HuH-7.5 (cell line): ENCODE data around the gene PCBP3.
"Not testable (repeated sequence)": the region's sequence is repeated elsewhere in the genome, so short reads cannot be mapped to it uniquely, and the experiment has no call there.

ENCODE experiments used
- DNase-seq: peaks from one replicate; pipeline ENCODE4 v3.0.0; 2011; ENCODE audit warnings: low spot score

PCBP3 gene

DNA sequence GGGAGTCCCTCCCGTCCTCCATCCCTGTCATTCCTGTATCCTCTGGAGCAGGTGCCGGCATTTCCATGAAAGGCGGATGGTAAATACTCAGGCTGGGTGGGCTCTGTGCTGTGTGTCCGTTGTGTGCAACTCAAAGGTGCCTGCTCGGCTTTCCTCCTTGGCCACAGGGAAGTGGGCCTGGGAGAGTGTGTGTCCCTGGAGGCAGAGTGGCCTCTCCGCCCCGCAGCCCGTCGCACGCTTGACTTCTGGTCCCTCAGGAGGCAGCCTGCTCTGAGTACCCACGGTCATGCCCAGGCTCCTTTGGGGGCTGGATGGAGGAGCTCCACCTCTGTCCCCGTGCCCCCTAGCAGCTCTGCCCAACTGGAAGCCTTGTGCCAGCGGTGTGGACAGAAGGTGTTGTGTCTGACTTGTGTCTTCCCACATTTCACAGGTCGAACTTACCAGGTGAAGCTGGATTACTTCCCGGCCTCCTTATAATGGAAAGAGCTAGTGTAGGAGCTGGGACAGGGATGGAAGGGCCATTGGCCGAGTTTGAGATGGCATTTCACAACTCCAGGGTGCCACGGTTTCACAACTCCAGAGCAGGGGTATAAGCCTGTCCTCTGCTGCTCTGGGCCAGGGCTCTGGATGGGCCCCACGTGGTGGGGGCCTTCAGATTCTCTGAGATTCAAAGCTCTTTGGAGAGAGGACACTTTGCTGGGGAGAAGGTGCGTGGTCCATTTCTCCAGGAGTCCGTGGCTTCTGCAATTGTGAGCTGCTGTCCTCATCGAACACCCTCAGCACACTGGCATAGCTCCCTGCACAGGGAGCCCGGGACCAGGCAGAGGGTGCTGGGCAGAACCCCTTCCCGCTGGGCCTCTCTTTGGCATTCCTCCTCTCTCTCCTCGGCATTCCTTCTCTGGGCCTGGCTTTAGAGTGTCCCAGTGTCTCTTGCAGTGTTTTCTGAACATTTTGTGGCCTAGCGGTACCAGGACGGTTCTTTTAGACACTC, 185.3 kb downstream of the PCBP3 start:
- no peak for DNase-seq

- DNase-seq = no peak
Measured at GRCh38 chr21:45829668-45830067, 186.1 kb downstream of the PCBP3 start.

- no peak for DNase-seq
Measured at GRCh38 chr21:45830221-45830640, 186.7 kb downstream of the PCBP3 start.

DNA sequence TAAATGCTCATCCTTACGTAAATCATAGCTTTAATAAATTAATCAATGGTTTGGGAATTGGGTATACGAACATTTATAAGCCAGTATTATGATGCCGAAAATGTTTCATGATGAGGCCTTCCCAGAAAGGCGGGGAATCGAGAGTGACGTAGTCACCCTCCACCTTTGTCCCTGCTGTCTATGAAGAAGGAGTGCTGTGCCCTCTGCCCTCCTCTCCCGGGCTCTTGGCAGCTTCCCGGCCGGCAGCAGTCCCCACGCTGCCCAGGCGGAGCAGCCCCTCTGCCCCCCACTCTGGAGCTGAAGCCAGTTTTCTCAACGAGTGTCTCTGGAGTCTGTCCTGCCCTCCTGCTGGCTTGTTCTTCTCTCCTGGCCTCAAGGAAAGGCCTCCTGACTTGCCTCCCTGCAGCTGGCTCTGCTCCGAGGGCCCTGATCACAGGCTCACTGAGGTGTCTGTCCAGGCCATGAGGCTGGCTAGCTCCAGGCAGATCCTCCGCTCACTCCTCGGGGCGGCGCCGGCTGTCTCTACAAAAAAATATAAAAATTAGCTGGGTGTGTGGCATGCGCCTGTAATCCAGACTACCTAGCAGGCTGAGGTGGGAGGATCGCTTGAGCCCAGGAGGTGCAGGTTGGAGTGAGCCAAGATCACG, 187.3 kb downstream of the PCBP3 start:
- no peak for DNase-seq

- DNase-seq = no peak
Measured at GRCh38 chr21:45831991-45832740, 188.6 kb downstream of the PCBP3 start.

DNA sequence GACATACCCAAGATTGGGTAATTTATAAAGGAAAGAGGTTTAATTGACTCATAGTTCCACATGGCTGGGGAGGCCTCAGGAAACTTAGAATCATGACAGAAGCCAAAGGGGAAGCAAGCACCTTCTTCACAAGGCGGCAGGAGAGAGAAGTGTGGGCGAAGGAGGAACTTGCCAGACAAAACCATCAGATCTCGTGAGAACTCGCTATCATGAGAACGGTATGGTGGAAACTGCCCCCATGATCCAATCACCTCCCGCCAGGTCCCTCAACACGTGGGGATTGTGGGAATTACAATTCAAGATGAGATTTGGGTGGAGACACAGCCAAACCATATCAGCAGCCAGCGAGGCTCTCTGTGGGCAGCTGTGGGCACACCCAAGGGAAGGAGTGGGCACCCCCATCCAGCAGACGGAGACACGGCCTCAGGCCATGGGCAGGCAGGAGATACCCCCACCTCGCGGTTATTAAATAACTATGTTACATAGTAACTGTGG, 189.3 kb downstream of the PCBP3 start:
- DNase-seq = not testable (repeated sequence)

DNA sequence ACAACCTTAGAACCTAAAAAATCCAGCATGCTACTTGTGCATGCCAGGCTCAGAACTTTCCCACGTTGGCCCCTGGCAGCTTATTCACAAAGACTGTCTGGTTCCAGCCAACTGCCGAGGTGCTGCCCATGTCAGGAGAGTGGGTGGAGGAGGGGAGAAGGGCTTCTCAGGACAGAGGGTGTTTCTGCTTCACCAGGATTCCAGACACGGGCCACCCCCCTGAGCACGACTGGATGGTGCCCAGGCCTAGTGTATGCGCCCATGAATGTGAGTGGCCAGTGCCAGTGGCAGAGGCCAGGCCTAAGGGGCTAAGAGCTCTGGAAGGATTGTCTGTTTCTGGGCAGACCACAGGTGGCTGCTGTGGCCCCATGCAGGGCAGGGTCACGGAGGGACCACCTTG, 189.9 kb downstream of the PCBP3 start:
- no peak for DNase-seq

- no peak for DNase-seq
Measured at GRCh38 chr21:45834026-45834715, 190.6 kb downstream of the PCBP3 start.

GRCh38 chr21:45834821-45835293, 191.3 kb downstream of the PCBP3 start:
- DNase-seq = no peak

GRCh38 chr21:45835301-45836267, 192.1 kb downstream of the PCBP3 start:
- DNase-seq = no peak

DNA sequence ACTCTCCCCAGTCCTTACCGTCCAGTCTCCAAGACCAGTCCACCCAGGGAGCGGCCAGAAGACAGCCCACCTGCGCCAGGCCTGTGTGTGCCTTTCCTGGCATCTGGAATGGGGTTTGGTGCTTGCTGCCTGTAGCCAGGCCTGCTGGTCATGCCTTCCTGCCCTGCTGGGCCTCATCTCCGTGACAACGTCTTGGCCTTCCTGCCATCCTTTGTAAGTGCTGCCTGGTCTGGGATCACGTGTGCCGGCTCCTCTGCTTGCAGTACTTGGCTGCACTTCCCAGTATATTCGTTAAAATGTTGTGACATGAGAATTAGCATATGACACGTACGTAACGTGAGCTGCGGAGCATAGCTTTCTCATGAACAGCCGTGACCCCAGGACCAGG, 192.7 kb downstream of the PCBP3 start:
- DNase-seq = no peak

DNA sequence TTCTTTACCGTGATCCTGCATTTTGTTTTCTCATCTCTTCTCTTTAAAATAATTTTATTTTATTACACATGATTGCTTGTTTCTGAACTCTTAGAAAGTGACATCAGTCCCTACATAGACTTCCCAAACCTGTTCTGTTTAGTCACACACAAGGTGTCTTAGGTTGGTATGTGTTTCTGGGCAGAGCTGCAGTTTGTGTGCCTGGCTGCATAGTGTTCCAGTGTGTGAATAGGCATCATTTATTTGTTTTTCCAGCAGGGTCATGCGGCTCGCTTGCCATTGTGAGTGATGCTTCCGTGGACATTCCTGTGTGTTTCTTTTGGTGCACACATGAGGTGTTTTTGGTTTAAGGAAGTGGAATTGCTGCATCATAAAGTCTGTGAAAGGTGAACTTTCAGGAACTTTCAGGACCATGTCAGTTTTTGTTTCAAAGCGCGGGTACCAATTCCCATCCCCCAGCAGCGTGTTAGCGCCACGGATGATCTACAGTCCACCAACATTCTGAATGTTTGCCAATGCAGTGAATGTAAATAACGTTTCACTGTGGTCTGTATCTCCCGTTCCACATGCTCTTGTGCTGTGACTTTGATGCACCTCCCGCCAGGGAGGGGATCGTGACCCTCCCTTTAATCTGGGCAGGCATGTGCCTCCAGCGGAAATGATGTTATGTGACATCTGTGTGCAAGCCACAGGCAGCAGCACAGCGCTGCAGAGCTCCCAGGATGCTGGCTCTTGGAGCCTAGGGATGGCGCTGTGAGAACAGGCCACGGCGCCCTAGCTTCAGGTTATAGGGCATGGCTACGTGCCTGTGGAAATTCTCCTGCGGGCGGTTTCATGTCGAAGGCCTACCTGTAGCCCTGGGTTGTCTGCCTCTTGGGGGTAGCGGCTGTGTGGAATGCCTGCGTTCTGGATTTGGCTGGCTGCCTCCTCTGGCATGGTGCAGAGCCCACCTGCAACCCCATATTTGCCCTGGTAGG, 193.5 kb downstream of the PCBP3 start:
- DNase-seq = no peak

- no peak for DNase-seq
Measured at GRCh38 chr21:45837936-45838335, 194.4 kb downstream of the PCBP3 start.

- no peak for DNase-seq
Measured at GRCh38 chr21:45838634-45839033, 195.1 kb downstream of the PCBP3 start.

DNA sequence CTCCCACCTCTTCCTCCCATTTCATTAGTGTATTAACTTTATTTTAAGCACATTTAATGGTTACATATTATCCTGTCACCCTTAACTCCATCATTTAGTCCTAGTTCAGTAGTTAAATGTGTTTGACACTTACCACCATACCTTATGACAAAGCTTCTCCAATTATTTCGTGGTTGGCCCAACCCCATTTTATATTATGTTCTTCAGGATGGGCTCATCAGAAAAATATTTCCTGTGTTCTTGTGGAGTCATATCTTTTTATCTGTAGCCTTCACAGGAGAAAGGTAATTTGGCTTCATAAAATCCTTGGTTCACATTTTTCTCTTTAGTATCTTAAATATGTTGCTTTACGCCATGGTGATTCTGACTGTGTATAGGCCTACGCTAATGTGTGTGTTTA, 195.7 kb downstream of the PCBP3 start:
- no peak for DNase-seq

DNA sequence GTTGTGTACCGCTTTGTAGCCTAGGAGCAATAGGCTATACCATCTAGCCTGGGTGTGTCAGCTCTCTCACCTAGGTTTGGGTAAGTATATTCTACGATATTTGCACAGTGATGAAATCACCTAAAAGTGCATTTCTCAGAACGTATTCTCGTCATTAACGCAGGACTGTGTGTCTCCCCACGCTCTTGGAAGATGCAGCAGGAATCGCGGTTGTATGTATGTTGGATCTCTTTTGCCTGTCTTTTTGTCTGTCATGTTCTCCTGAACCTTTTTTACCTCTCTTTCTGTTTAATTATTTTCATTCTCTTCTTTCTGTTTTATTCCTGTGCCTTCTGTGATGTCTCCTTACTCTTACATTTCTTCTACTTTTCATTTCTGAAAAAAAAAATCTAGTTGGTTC, 197.5 kb downstream of the PCBP3 start:
- no peak for DNase-seq

- DNase-seq = no peak
Measured at GRCh38 chr21:45843426-45843825, 199.9 kb downstream of the PCBP3 start.

GRCh38 chr21:45844181-45844580, 200.7 kb downstream of the PCBP3 start:
- no peak for DNase-seq

GRCh38 chr21:45845063-45845769, 201.7 kb downstream of the PCBP3 start:
- DNase-seq = no peak
